Upper lobe of left lung (tissue), 6 donors: ENCODE data around the gene ZC3H7B. TPM values are rescaled to one million over a fixed set of nuclear protein-coding genes. Genes with fewer than 3 reads are reported as not detected.

Source experiments
- ATAC-seq, 2 donors: fragments of 200-7000 bp; cut with Tn5 transposase; one replicate each; pipeline ENCODE4 v1.9.1; 2022; ENCODE audit warnings: mild to moderate bottlenecking in 2 of 2, moderate library complexity in 2 of 2; ENCODE audit not compliant: low FRiP score in 2 of 2
- DNase-seq, 2 donors: peaks; one replicate each; pipeline ENCODE4 v3.0.0-alpha.2; 2019 to 2020
- H3K27ac ChIP-seq, 4 donors: fragments of 200-600 bp; sonication (generic); one replicate each; pipeline ENCODE4 v1.5.1; 2016 to 2019
- H3K27me3 ChIP-seq, 4 donors: fragments of 200-600 bp; sonication (generic); one replicate each; pipeline ENCODE4 v1.5.1; 2017 to 2019
- H3K36me3 ChIP-seq, 4 donors: fragments of 200-600 bp; sonication (generic); one replicate each; pipeline ENCODE4 v1.5.1; 2016 to 2019
- H3K4me1 ChIP-seq, 4 donors: fragments of 200-600 bp; sonication (generic); one replicate each; pipeline ENCODE4 v1.5.1; 2018 to 2019
- H3K4me3 ChIP-seq, 4 donors: fragments of 200-600 bp; sonication (generic); one replicate each; pipeline ENCODE4 v1.5.1; 2017 to 2019; ENCODE audit warnings: mild to moderate bottlenecking in 2 of 4, moderate library complexity in 1 of 4
- H3K9me3 ChIP-seq, 4 donors: fragments of 200-600 bp; sonication (generic); one replicate each; pipeline ENCODE4 v1.5.1; 2018 to 2019
- EP300 ChIP-seq, 4 donors: sonication (generic); formaldehyde crosslinking; IDR thresholded peaks; one replicate each; pipeline ENCODE4 v1.5.1; 2017; ENCODE audit warnings: antibody characterized with exemption in 4 of 4, control low read depth in 2 of 4
- POLR2A ChIP-seq, 4 donors: fragments of 450-650 bp; IDR thresholded peaks; one replicate each; pipeline ENCODE4 v1.5.1; 2016 to 2017; ENCODE audit warnings: antibody characterized with exemption in 4 of 4, mild to moderate bottlenecking in 2 of 4
- POLR2AphosphoS5 ChIP-seq, 2 donors: sonication (generic); formaldehyde crosslinking; IDR thresholded peaks; one replicate each; pipeline ENCODE4 v1.5.1; 2017; ENCODE audit warnings: antibody characterized with exemption in 2 of 2
- WGBS, 2 donors: methylation state at CpG; one replicate each; pipeline ENCODE4 v1.1.5; 2017 to 2018; 5-methylcytosine and 5-hydroxymethylcytosine counted together
- total RNA-seq, 6 donors: library from RNA; depleted of rRNA in 4 of 6; stranded (reverse); fragments of >200 nt in 4 of 6; gene quantifications; one replicate each; pipeline versions ENCODE4 v1.1.0 to v1.2.1, GENCODE V29; 2016 to 2021
- TF ChIP-seq, protein P1 (sequence below), 6 experiments: fragments of 450-650 bp in 4 of 6; fragments of 200-600 bp in 2 of 6; sonication (generic) in 2 of 6; IDR thresholded peaks; one replicate each; pipeline ENCODE4 v1.5.1; 2016 to 2019; ENCODE audit warnings: antibody characterized with exemption in 6 of 6
- donor health status: DM: no; HTN: no; CAD: no; lungs with moderate emphysema.
- donor health status: DM: no; HTN: yes; CAD: no; lungs with severe emphysema.

ZC3H7B gene
- total RNA-seq, 6 donors from 2014 or later: 48.2 to 67.4 (median 56.9) TPM

DNA sequence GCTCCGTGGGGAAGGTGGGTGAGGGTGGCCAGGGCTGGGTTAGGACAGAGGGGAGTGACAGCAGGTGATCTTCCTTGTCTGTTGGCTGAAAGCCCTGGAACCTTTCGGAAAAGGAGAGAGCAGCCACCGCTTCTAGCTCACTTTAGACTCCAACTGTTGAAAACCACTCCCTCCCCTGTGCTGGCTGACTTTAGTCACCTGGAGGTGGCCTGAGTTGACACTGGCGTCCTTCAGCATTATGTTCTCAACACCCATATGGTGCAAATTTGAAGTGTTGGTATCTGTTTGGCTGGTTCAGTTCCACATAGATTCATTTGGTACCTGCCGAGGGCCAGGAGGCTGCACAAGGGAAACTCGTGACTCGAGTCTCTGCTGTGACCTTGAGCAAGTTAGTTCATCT, 28.8 kb downstream of the ZC3H7B start:
- 94 to 97% methylated on average over 7 of the region's 7 CpGs for WGBS, 2 donors
- H3K27me3 ChIP-seq: no peaks in the 10 kb centered on the region
- H3K4me1 ChIP-seq: no peaks in the 10 kb centered on the region
- H3K27ac ChIP-seq: no peak overlapping the region
- H3K9me3 ChIP-seq: no peaks in the 10 kb centered on the region
- TF ChIP-seq POLR2A (IDR thresholded peaks at IDR 0.05): no peak
- TF ChIP-seq POLR2AphosphoS5 (IDR thresholded peaks at IDR 0.05): no peak
- TF ChIP-seq, protein P1, sequence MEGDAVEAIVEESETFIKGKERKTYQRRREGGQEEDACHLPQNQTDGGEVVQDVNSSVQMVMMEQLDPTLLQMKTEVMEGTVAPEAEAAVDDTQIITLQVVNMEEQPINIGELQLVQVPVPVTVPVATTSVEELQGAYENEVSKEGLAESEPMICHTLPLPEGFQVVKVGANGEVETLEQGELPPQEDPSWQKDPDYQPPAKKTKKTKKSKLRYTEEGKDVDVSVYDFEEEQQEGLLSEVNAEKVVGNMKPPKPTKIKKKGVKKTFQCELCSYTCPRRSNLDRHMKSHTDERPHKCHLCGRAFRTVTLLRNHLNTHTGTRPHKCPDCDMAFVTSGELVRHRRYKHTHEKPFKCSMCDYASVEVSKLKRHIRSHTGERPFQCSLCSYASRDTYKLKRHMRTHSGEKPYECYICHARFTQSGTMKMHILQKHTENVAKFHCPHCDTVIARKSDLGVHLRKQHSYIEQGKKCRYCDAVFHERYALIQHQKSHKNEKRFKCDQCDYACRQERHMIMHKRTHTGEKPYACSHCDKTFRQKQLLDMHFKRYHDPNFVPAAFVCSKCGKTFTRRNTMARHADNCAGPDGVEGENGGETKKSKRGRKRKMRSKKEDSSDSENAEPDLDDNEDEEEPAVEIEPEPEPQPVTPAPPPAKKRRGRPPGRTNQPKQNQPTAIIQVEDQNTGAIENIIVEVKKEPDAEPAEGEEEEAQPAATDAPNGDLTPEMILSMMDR (IDR thresholded peaks at IDR 0.05): no peak
- no peak for TF ChIP-seq EP300 (IDR thresholded peaks at IDR 0.05)
- ATAC-seq (no peak), DNase-seq (no peak)
- H3K4me3 ChIP-seq: no peak overlapping the region
- H3K36me3 ChIP-seq: peaks cover 15 to 95% (median 83%) of the 10 kb centered on the region in 4 donors

DNA sequence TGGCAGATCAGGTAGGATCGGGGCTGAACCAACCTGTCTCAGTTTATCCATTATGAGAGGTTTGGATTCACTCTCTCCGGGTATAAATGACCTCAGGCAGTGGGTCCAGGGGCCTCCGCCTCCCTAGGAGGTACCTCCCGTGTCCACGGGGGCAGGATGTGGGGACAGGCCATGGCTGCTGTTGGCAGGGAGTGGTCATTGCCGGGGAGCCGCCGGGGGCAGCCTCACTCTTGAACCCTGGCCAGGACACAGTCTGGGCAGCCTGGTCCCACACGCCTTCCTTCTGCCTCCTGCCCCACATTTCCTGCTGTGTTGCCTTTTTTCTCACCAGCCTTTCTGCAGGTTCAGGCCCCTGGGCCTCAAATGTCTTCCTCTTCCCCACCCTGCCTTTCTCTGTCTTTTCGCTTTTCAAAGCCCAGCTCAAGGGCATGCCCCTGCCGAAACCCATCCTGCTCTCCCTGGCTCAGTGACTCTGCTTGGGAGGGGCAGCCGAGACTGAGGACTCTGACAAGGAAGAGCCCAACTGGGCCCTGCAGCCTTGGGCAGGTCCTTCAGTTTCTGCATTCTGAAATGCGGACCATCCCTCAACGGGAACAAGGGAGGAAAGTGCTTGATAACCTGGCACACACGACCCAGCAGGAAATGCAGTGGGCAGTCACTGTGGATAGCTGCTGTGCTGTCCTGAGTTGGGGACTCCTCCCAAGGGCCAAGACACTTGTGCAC, 31.1 kb downstream of the ZC3H7B start:
- H3K27ac ChIP-seq: no peak overlapping the region
- 89 to 90% methylated on average over 13 to 15 of the region's 15 CpGs for WGBS, 2 donors
- H3K4me3 ChIP-seq: no peak overlapping the region
- H3K9me3 ChIP-seq: no peaks in the 10 kb centered on the region
- no peak for TF ChIP-seq POLR2AphosphoS5 (IDR thresholded peaks at IDR 0.05)
- no peak for TF ChIP-seq EP300 (IDR thresholded peaks at IDR 0.05)
- TF ChIP-seq POLR2A (IDR thresholded peaks at IDR 0.05): no peak
- TF ChIP-seq, protein P1 (IDR thresholded peaks at IDR 0.05): no peak
- peak in 1 of 2 donors; percentile 61 for DNase-seq
- no peaks in the 10 kb centered on the region for H3K27me3 ChIP-seq
- H3K36me3 ChIP-seq: peaks cover 10 to 87% (median 73%) of the 10 kb centered on the region in 4 donors
- H3K4me1 ChIP-seq: no peaks in the 10 kb centered on the region
- no peak for ATAC-seq

DNA sequence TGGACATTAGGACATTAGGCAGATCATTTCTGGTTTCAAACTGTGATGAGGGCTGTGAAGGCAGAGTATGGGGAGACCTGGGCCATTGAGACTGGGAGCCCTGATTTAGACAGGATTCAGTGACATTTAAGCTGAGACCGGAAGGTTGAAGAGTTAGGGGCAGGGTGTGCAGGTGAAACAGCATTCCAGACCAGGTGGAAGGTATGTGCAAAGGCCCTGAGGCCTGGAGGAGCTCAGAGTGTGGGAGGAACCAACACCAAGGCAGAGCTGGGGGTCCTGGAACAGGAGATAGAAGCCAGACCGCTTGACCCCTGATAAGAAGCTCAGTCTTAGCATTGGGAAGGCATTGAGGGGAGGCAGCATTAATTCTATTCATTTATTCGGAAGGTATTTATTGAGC, 32.5 kb downstream of the ZC3H7B start:
- 93 to 100% methylated on average over 3 of the region's 3 CpGs for WGBS, 2 donors
- peaks cover 2 to 87% (median 69%) of the 10 kb centered on the region in 4 donors for H3K36me3 ChIP-seq
- no peaks in the 10 kb centered on the region for H3K9me3 ChIP-seq
- no peak overlapping the region for H3K27ac ChIP-seq
- ATAC-seq (no peak), DNase-seq (no peak)
- TF ChIP-seq POLR2AphosphoS5 (IDR thresholded peaks at IDR 0.05): no peak
- no peak for TF ChIP-seq POLR2A (IDR thresholded peaks at IDR 0.05)
- TF ChIP-seq EP300 (IDR thresholded peaks at IDR 0.05): no peak
- H3K27me3 ChIP-seq: no peaks in the 10 kb centered on the region
- no peak overlapping the region for H3K4me3 ChIP-seq
- H3K4me1 ChIP-seq: no peaks in the 10 kb centered on the region

DNA sequence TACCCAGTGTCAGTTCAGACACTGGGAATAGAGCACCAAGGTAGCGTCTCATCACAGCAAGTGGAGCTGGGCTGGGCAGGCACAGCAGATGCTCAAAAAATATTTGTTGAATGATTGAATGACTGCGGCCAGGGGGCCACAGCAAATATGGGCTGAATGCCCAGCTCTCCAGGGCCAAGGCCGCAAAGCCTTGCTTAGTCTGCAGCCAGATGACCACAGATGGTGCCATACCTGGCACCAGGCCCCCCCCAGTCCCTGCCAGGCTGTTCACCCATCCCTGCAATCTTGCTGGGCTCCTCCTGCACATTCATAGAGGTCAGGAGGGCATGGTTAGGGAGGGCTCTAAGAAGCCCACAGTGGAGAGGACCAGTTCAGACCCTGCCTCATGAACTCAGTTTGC, 32.9 kb downstream of the ZC3H7B start:
- no peak for DNase-seq
- Histone ChIP-seq H3K9me3 (no peaks in the 10 kb centered on the region), H3K27me3 (no peaks in the 10 kb centered on the region), H3K4me1 (no peaks in the 10 kb centered on the region), H3K4me3 (no peak overlapping the region), H3K27ac (no peak overlapping the region), H3K36me3 (peaks cover 2 to 90% (median 71%) of the 10 kb centered on the region in 4 donors)
- TF ChIP-seq POLR2A (IDR thresholded peaks at IDR 0.05) (no peak), EP300 (IDR thresholded peaks at IDR 0.05) (no peak), POLR2AphosphoS5 (IDR thresholded peaks at IDR 0.05) (no peak)
- TF ChIP-seq, protein P1 (IDR thresholded peaks at IDR 0.05): no peak
- peak in 1 of 2 donors; percentile 16 for ATAC-seq
- 86 to 91% methylated on average over 3 of the region's 3 CpGs for WGBS, 2 donors

DNA sequence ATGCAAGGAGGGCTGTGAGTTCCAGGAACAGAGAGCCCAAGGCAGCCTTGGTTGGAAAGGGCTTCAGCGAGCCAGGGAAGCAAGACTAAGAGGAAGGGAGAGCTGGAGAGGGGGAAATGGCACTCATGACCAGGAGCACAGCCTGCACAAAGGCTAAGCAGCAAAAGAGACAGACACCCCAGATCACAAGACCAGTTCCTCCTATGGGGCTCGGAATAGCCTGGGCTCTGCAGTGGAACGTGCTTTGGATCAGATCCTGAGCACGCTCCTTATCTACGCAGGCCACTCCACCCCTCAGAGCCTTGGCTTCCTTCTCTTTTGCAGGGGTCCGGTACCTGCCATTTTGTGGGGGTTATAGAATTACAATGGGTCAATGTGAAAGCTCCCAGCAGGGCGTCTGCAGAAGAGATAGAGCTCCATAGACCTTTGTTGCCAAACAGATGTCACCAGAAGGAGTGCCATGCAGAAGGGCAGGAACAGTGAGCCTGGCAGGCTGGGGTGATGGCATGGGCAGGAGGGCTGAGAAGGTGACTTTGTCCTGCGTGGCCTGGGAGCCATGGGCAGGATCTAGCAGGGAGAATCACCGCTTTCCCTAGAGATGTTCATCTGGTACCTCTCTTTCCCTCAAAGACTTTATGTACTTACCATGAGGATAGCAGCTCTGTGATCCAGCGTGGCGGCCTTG, 33.8 kb downstream of the ZC3H7B start:
- no peaks in the 10 kb centered on the region for H3K9me3 ChIP-seq
- no peak for DNase-seq
- WGBS, 2 donors: 91% methylated on average over 9 to 11 of the region's 11 CpGs
- TF ChIP-seq POLR2A (IDR thresholded peaks at IDR 0.05): no peak
- TF ChIP-seq EP300 (IDR thresholded peaks at IDR 0.05): no peak
- TF ChIP-seq, protein P1 (IDR thresholded peaks at IDR 0.05): no peak
- TF ChIP-seq POLR2AphosphoS5 (IDR thresholded peaks at IDR 0.05): no peak
- no peak overlapping the region for H3K4me3 ChIP-seq
- H3K4me1 ChIP-seq: no peaks in the 10 kb centered on the region
- H3K36me3 ChIP-seq: peaks cover 7 to 90% (median 71%) of the 10 kb centered on the region in 4 donors
- H3K27ac ChIP-seq: no peak overlapping the region
- peak in 1 of 2 donors; percentile 7 for ATAC-seq
- H3K27me3 ChIP-seq: no peaks in the 10 kb centered on the region
